GM12875 (cell line): Measurements from ENCODE around the gene IL4.

Source experiments
- H3K4me3 ChIP-seq: one replicate; pipeline ENCODE4 v1.5.1; 2011; ENCODE audit warnings: low read depth, low read length, control low read depth
- TF ChIP-seq, protein P1 (sequence below): IDR thresholded peaks from 2 replicates; pipeline ENCODE4 v1.5.1; 2011; ENCODE audit warnings: low read depth, mild to moderate bottlenecking, control low read depth, inconsistent platforms, low read length, moderate library complexity, borderline replicate concordance; ENCODE audit not compliant: insufficient read depth

IL4 gene

DNA sequence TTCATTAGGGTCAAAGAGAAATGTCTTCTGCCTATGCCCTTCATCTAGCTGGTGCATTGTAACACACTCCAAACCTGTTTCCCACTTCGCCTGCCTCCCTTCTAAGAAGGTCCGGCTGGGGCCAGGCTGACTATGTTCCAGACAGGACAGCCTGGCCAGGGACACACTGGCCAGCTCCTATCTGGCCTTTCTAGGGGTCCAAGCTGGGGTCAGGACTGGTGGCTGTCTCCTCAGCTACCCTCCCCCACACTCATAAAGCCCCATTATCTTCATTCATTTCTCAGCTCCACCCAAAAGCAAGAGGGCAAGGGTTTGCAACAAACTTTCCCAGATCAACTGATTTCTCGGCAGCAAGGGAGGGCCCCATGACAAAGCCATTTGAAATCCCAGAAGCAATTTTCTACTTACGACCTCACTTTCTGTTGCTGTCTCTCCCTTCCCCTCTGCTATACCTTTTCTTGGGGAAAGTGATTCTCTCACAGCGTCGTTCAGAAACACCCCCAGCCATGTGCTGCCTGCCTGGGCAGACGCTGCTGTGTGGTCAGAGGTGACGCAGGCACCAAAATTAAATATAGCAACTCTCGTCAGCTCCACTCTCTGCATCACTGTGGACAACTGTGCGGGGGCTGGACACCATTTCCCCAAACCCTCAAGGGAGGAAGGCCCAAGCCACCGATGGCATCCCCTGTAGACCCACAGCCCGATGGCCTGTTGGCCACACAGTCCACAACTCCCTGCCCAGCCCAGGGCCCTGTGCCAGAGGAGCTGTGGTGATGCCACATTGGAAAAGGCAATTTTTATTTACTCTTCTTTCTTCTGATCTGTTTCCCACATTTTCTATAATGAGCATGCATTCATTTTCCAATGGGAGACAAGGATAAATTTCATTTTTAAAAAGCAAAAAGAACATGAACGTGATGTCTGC lies 9.8 kb upstream of the IL4 start:
- peak overlapping the region; percentile 21 for H3K4me3 ChIP-seq
- TF ChIP-seq, protein P1, sequence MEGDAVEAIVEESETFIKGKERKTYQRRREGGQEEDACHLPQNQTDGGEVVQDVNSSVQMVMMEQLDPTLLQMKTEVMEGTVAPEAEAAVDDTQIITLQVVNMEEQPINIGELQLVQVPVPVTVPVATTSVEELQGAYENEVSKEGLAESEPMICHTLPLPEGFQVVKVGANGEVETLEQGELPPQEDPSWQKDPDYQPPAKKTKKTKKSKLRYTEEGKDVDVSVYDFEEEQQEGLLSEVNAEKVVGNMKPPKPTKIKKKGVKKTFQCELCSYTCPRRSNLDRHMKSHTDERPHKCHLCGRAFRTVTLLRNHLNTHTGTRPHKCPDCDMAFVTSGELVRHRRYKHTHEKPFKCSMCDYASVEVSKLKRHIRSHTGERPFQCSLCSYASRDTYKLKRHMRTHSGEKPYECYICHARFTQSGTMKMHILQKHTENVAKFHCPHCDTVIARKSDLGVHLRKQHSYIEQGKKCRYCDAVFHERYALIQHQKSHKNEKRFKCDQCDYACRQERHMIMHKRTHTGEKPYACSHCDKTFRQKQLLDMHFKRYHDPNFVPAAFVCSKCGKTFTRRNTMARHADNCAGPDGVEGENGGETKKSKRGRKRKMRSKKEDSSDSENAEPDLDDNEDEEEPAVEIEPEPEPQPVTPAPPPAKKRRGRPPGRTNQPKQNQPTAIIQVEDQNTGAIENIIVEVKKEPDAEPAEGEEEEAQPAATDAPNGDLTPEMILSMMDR = no peak

DNA sequence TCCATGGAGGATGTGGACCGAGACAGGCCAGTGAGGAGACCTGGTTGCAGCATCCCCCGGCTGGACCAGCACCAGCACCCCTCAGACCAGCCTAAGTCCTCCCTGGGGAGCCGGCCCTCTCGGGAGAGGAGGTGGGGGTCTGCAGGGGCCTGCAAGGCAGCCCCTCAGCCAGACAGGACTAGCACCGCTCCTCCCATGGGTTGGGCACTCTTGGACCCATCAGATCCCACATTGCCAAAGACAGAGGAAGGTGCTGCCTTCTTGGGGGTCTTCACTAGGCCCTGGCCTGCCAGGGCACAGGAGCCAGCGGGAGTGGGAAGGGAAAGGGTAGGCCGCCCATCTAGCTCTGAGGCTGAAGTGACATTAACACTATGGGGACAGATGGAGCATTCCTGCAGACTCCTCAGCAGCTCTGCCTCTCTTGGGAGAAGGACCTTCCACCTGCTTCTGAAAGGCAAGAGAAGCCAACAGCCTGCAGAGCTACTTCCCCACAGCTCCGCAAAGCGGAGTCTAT lies 9.0 kb upstream of the IL4 start:
- H3K4me3 ChIP-seq = no peak overlapping the region
- TF ChIP-seq, protein P1 = no peak

DNA sequence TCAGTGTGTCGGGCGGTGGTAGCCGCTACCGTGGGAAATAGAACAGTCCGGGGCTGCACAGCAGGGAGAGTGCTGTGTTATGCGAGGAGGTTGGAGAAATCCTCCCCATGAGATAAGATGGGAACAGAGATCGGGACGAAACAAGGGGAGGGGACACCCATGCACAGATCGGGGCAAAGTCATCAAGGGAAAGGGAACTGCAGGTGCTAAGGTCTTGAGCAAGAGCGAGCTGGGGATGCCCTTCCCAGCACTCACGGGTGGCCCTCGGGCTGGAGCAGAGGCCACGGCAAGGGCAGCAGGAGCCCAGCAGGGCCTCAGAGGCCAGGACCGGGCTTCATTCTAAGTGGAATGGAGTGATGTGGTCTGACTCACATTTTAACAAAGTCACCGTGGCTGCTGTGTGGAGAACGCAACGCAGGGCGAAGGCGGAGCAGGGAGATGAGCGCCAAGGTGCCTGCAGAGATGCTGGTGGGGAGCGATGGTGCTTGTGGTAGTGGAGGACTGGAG lies 8.2 kb upstream of the IL4 start:
- no peak overlapping the region for H3K4me3 ChIP-seq
- TF ChIP-seq, protein P1 = no peak

DNA sequence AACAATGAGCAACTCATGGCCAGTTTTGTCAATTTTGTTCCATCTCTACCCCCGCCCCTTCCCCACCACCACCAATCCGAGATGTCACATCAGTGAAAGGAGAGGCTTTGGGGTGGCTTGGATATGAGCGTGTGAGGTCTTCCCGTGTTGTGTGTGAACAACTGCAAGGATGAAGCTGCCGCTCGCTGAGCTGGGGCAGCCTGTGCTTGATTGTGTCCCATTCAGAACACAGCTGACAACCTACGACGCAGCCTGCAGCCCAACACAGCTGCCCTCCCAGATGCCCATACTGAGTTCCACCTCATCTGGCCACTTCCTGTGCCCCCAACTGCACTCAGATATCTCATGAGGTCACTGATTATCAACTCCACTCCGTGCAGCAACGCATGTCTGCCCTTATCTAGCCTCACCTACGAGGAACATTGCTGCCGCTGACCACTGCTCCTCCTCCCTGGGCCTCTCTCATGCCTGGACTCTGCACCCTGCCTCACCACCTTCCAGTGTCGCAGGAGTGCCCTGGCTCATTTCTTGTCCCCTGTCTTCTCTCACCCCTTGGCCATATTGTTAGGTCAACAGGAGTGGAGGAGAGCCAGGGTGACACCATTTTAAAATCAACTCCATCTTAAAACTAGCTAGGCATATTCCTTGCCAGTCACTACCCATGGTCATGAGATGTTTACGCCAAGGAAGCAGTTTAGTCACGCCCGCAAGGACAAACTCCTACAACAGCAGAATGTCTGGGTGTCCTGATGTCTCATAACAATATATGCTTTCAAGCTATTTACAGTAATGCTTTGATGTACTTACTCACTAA lies 7.3 kb upstream of the IL4 start:
- TF ChIP-seq, protein P1 = no peak

DNA sequence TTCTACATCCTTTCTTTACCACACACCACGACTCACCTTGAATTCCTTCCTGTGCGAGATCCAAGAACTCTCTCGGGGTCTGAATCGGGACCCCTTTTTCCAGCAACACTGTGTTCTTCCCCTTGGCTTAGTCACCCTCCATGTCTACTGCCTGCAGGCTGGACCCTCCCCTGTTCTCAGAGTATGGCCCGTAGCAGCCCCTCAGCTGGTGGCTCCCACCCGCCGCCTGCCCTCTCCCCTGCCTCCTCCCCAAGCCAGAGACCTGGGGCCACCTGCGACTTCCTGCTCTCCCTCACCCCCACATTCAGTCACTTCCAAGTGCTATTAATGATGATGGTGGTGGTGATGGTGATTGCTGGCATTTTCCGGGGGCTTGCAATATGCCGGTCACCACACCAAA lies 6.5 kb upstream of the IL4 start:
- TF ChIP-seq, protein P1 = no peak
- no peak overlapping the region for H3K4me3 ChIP-seq

More for the DNA sequence above, 7.3 kb upstream of the IL4 start:
- H3K4me3 ChIP-seq = no peak overlapping the region

DNA sequence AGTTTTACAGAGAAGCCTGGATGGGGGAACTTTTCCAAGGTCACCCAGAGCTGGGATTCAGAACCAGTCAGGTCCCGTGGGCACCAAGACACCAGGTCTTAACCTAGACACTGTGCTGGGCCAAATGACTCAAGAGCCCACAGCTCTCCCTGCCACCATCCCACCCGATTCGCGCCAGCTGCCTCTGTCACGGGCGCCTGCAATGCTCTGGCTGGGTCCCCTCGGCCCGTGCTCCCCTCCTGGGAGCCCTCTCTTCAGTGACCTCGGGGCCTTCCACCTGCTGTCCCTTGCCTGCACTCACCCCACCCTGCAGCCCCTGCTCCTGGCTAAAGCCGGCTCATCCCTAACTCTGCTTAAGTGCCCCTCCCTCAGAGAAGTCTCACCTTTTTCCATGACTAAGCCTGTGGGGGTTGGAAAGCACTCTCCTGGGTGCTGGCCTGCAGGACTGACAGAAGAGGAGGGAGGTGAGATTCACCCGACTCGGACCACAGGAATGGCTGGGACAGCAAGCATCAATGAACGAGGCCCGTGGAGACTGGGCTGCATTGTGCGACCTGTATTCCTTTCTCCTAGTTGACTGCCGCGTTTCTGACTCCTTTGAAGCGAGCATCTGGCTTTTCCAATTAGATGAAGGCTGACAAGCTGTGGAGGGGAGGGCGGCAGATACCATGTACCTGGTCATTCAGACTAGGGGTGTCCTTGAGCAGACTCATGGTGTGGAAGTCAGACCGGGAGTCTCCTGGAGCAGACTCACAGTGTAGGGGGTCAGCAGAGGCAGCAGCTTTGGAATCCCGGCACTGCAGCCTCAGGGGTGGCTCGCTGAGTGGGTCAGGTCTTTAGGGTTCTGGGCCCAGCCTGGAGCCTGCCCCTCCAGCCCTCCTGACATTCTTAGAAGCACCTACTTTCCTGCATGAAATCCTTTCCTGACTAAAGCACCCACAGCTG lies 5.8 kb upstream of the IL4 start:
- TF ChIP-seq, protein P1 = no peak
- H3K4me3 ChIP-seq = no peak overlapping the region
